C4-2B (cell line): ENCODE measurements around the gene WNT10A.

Experiments
- H3K27ac ChIP-seq: fragments of 450-650 bp; 2 replicates; pipeline ENCODE4 v1.5.1; 2017
- CTCF ChIP-seq: fragments of 450-650 bp; conservative IDR thresholded peaks from 2 replicates; pipeline ENCODE4 v1.5.1; 2017; ENCODE audit warnings: mild to moderate bottlenecking
- ZFX ChIP-seq: fragments of 450-650 bp; IDR thresholded peaks from 2 replicates; pipeline ENCODE4 v1.6.1; 2017

WNT10A gene

GRCh38 chr2:218865396-218865795, 15.3 kb upstream of the WNT10A start:
- no peak overlapping the region for H3K27ac ChIP-seq
- TF ChIP-seq CTCF (no peak), ZFX (no peak)

GRCh38 chr2:218865999-218866398, 14.7 kb upstream of the WNT10A start:
- H3K27ac ChIP-seq, result no peak overlapping the region
- TF ChIP-seq CTCF, result no peak
- no peak for TF ChIP-seq ZFX

GRCh38 chr2:218867900-218868299, 12.8 kb upstream of the WNT10A start:
- no peak for TF ChIP-seq ZFX
- H3K27ac ChIP-seq, result no peak overlapping the region

GRCh38 chr2:218869064-218869463, 11.6 kb upstream of the WNT10A start:
- no peak overlapping the region for H3K27ac ChIP-seq
- TF ChIP-seq ZFX, result no peak
- TF ChIP-seq CTCF, result no peak

- TF ChIP-seq ZFX (no peak), CTCF (no peak)
- no peak overlapping the region for H3K27ac ChIP-seq
Measured at GRCh38 chr2:218870984-218871344, 9.7 kb upstream of the WNT10A start.

GRCh38 chr2:218871345-218872302, 9.0 kb upstream of the WNT10A start:
- no peak overlapping the region for H3K27ac ChIP-seq
- no peak for TF ChIP-seq ZFX
- no peak for TF ChIP-seq CTCF

GRCh38 chr2:218872645-218873358, 7.8 kb upstream of the WNT10A start:
- no peak for TF ChIP-seq ZFX
- TF ChIP-seq CTCF, result no peak
- H3K27ac ChIP-seq, result no peak overlapping the region
